ENCODE results near the gene OXA1L. TPM values are rescaled to one million over a fixed set of nuclear protein-coding genes. Genes with fewer than 3 reads are reported as not detected.
A peak's percentile ranks its signal among the peaks of the same experiment; 100 is the strongest.

OXA1L gene
- total and polyA plus RNA-seq, 12 donors = 79.9 to 183 (median 131) TPM

- intact Hi-C loops (cut with DNase I) = no loop called here
- H3K4me3 ChIP-seq = no peak overlapping the region
- no peaks in the 10 kb centered on the region for H3K27me3 ChIP-seq
- 68 to 79% (median 73%) methylated on average over 2 of the region's 2 CpGs for WGBS, 4 donors
- TF ChIP-seq POLR2A (IDR thresholded peaks at IDR 0.05) (no peak), CTCF (IDR thresholded peaks at IDR 0.05) (no peak)
- peaks cover 4 to 61% of the 10 kb centered on the region in 2 donors for H3K36me3 ChIP-seq (replicated peaks in 1 of 2)
- no peak for DNase-seq
- no peaks in the 10 kb centered on the region for H3K9me3 ChIP-seq (replicated peaks in 1 of 3)
- no peak overlapping the region for H3K27ac ChIP-seq
- peaks cover 16 to 33% of the 10 kb centered on the region in 2 donors for H3K4me1 ChIP-seq (replicated peaks in 1 of 2)
Observed at GRCh38 chr14:22769369-22769768, 2.9 kb downstream of the OXA1L start.

GRCh38 chr14:22770481-22771187 lies 4.1 kb downstream of the OXA1L start:
- no peak overlapping the region for H3K4me3 ChIP-seq
- intact Hi-C loops (cut with DNase I) = loop anchor here in 1 of 2 donors (10.0 kb wide), 1 partner anchor 84 kb away; no protein-coding TSS in a partner anchor
- 80 to 87% (median 86%) methylated on average over 8 of the region's 8 CpGs for WGBS, 4 donors
- H3K27me3 ChIP-seq = no peaks in the 10 kb centered on the region
- H3K36me3 ChIP-seq (replicated peaks in 1 of 2) = peaks cover 4 to 61% of the 10 kb centered on the region in 2 donors
- TF ChIP-seq CTCF (IDR thresholded peaks at IDR 0.05) = no peak
- no peak for TF ChIP-seq POLR2A (IDR thresholded peaks at IDR 0.05)
- H3K4me1 ChIP-seq (replicated peaks in 1 of 2) = peaks cover 12 to 25% of the 10 kb centered on the region in 2 donors
- no peak for DNase-seq
- H3K9me3 ChIP-seq (replicated peaks in 1 of 3) = no peaks in the 10 kb centered on the region
- no peak overlapping the region for H3K27ac ChIP-seq

GRCh38 chr14:22772725-22773124 lies 6.2 kb downstream of the OXA1L start:
- intact Hi-C loops (cut with DNase I) = loop anchor here in 1 of 2 donors (10.0 kb wide), 1 partner anchor 82 kb away; no protein-coding TSS in a partner anchor
- H3K4me3 ChIP-seq = no peak overlapping the region
- peaks cover 2 to 22% of the 10 kb centered on the region in 2 donors for H3K4me1 ChIP-seq (replicated peaks in 1 of 2)
- DNase-seq = no peak
- no peaks in the 10 kb centered on the region for H3K9me3 ChIP-seq (replicated peaks in 1 of 3)
- H3K36me3 ChIP-seq (replicated peaks in 1 of 2) = peaks cover 4 to 64% of the 10 kb centered on the region in 2 donors
- H3K27ac ChIP-seq = no peak overlapping the region
- WGBS, 4 donors = 98 to 100% (median 100%) methylated on average over 1 of the region's 1 CpG
- H3K27me3 ChIP-seq = no peaks in the 10 kb centered on the region
- TF ChIP-seq POLR2A (IDR thresholded peaks at IDR 0.05) (no peak), CTCF (IDR thresholded peaks at IDR 0.05) (no peak)

DNA sequence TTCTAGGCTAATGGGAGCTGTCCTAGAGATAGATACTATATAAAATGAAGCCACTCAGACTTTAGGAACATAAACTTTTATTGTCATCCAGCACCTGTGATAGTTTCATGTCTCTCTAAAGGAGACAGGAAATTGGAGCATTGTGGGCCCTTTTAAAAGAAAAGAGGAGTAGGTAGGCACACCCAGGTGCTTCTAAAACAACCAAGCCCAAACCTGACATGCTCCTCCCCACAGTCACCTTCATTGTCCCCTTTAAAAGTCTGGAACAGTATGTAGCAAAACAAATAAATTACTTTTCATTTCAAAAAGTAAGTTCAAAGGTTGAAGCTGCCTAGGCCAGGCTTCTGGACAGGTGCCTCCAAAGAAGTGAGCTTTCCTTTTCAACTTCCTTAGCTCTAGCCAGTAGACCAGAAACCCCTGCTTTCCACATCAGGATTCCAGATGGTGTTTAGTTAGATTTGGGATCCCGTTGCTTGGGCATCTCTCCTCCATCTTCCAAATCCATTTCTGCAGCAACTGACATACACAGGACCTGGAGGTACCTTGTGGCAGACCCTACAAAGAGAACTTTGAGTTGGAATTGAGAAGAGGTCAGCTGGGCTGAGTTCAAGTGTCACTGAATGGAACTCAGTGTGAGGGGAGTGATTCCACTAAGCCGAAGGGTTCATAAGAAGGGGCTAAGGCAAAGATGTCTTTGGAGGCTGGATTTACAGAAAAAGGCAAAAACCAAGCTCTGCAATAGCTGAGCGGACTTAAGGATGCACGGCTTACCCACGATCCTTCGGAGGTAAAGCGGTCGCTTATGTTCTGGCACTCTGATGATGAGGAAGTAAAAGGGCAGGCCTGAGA lies 6.9 kb downstream of the OXA1L start:
- H3K27ac ChIP-seq = no peak overlapping the region
- H3K36me3 ChIP-seq (replicated peaks in 1 of 2) = peaks cover 4 to 58% of the 10 kb centered on the region in 2 donors
- H3K4me1 ChIP-seq (replicated peaks in 1 of 2) = peaks cover 0 to 22% of the 10 kb centered on the region in 2 donors
- H3K9me3 ChIP-seq (replicated peaks in 1 of 3) = no peaks in the 10 kb centered on the region
- intact Hi-C loops (cut with DNase I) = loop anchor here in 1 of 2 donors (10.0 kb wide), 1 partner anchor 81 kb away; no protein-coding TSS in a partner anchor
- DNase-seq = peak in 1 of 7 donors; percentile 45
- TF ChIP-seq POLR2A (IDR thresholded peaks at IDR 0.05) (no peak), CTCF (IDR thresholded peaks at IDR 0.05) (no peak)
- no peaks in the 10 kb centered on the region for H3K27me3 ChIP-seq
- WGBS, 4 donors = 91 to 96% (median 94%) methylated on average over 8 of the region's 8 CpGs
- no peak overlapping the region for H3K4me3 ChIP-seq
